Measurements from ENCODE around the gene LTC4S.

LTC4S gene

GRCh38 chr5:179795863-179796833 is 2.4 kb downstream of the LTC4S start:
- CTCF ChIA-PET, result interaction anchor here (0.7 to 5.8 kb wide), 15 partner anchors 8 to 174 kb away, joined by 3 to 33 read pairs (median 3); no protein-coding TSS in a partner anchor
- POLR2A ChIA-PET, result interaction anchor here (2.0 kb wide), 1 partner anchor 173 kb away, joined by 7 read pairs; the partner anchor contains the start of gene HNRNPH1
- peak; percentile 83 for DNase-seq (ENCODE audit: extremely low spot score)
- TF ChIP-seq CTCF (IDR thresholded peaks at IDR 0.05; ENCODE audit: control extremely low read depth, extremely low read depth, low read depth, missing control alignments), result peak; percentile 95

- TF ChIP-seq CTCF (IDR thresholded peaks at IDR 0.05; ENCODE audit: control extremely low read depth, extremely low read depth, low read depth, missing control alignments), result no peak
- ChIA-PET CTCF (interaction anchor here (0.7 to 5.8 kb wide), 10 partner anchors 9 to 175 kb away, joined by 3 to 33 read pairs (median 4); no protein-coding TSS in a partner anchor), POLR2A (interaction anchor here (2.0 kb wide), 1 partner anchor 174 kb away, joined by 7 read pairs; the partner anchor contains the start of gene HNRNPH1)
- DNase-seq (ENCODE audit: extremely low spot score), result no peak
These were observed 3.3 kb downstream of the LTC4S start for GRCh38 chr5:179796877-179797608.

- CTCF ChIA-PET, result interaction anchor here (1.3 to 5.8 kb wide), 5 partner anchors 14 to 109 kb away, joined by 3 to 33 read pairs (median 7); no protein-coding TSS in a partner anchor
- POLR2A ChIA-PET, result interaction anchor here (0.9 kb wide), 1 partner anchor 1644 kb away, joined by 4 read pairs; no protein-coding TSS in a partner anchor
- no peak for TF ChIP-seq CTCF (IDR thresholded peaks at IDR 0.05; ENCODE audit: control extremely low read depth, extremely low read depth, low read depth, missing control alignments)
- no peak for DNase-seq (ENCODE audit: extremely low spot score)
These were observed 4.0 kb downstream of the LTC4S start for GRCh38 chr5:179797741-179798140.

GRCh38 chr5:179798144-179798770 is 4.5 kb downstream of the LTC4S start:
- no peak for DNase-seq (ENCODE audit: extremely low spot score)
- ChIA-PET POLR2A (interaction anchor here (0.9 kb wide), 1 partner anchor 1644 kb away, joined by 4 read pairs; no protein-coding TSS in a partner anchor), CTCF (interaction anchor here (1.5 to 5.8 kb wide), 3 partner anchors 24 to 109 kb away, joined by 4 to 33 read pairs (median 7); no protein-coding TSS in a partner anchor)
- no peak for TF ChIP-seq CTCF (IDR thresholded peaks at IDR 0.05; ENCODE audit: control extremely low read depth, extremely low read depth, low read depth, missing control alignments)

- no peak for TF ChIP-seq CTCF (IDR thresholded peaks at IDR 0.05; ENCODE audit: control extremely low read depth, extremely low read depth, low read depth, missing control alignments)
- ChIA-PET CTCF (interaction anchor here (1.2 to 5.8 kb wide), 3 partner anchors 13 to 36 kb away, joined by 3 to 33 read pairs (median 7); no protein-coding TSS in a partner anchor), POLR2A (interaction anchor here (0.9 kb wide), 1 partner anchor 1645 kb away, joined by 4 read pairs; no protein-coding TSS in a partner anchor)
- DNase-seq (ENCODE audit: extremely low spot score), result no peak
These were observed 5.2 kb downstream of the LTC4S start for GRCh38 chr5:179798771-179799643.

Measured in GM10248 (cell line).